ENCODE results near the gene SLC15A3.

SLC15A3 gene

DNA sequence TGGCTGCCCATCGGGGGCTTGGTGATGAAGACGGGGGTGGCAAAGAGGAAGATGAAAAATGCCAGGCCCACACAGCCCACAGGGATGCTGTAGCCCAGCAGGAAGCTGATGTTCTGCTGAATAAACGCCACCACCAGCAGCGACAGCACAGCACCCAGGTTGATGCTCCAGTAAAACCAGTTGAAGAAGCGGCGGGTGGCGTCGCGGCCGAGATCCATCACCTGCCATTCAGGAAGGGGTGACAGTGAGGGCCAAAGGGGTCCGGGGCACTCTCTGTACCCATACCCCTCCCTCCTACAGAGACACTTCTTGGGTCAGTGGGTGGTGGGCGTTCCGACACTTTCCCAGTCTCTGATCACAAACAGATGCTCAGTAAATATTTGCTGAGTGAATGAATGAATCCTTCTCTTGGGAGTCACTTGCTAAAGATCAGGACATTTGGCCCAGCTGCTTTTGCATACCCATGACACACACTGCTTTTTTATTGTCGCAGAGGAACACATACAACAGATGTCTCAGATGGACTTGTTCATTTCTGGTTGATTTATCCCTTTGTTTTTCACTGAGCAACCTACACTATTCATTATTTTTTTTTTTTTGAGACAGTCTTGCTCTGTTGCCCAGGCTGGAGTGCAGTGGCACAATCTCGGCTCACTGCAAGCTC is 5.2 kb downstream of the SLC15A3 start:
- Histone ChIP-seq H3K4me2 (ENCODE audit: low read length) (no peak overlapping the region), H3K27me3 (ENCODE audit: control insufficient read depth, low read length) (no peaks in the 10 kb centered on the region), H3K4me3 (ENCODE audit: low read length) (no peak overlapping the region), H3K36me3 (ENCODE audit: control insufficient read depth, low read length) (peaks cover 70% of the 10 kb centered on the region), H3K79me2 (ENCODE audit: control insufficient read depth, low read length) (peaks cover 77% of the 10 kb centered on the region), H4K20me1 (ENCODE audit: control insufficient read depth, insufficient read depth, low read depth, low read length) (0 out of 2 replicates have a peak, but pooled peaks cover 7% of the 10 kb centered on the region), H3K9me2 (replicated peaks; ENCODE audit: control insufficient read depth, low read length) (no peaks in the 10 kb centered on the region), H3K4me1 (ENCODE audit: control insufficient read depth, low read length) (peaks cover 42% of the 10 kb centered on the region), H3K9me3 (ENCODE audit: control insufficient read depth, insufficient read depth, low read length) (no peaks in the 10 kb centered on the region), H3F3A (ENCODE audit: control insufficient read depth, insufficient read depth) (0 out of 2 replicates have a peak, but pooled peaks cover 4% of the 10 kb centered on the region), H3K27ac (ENCODE audit: low read depth, low read length) (no peak overlapping the region)
- TF ChIP-seq, protein P1, sequence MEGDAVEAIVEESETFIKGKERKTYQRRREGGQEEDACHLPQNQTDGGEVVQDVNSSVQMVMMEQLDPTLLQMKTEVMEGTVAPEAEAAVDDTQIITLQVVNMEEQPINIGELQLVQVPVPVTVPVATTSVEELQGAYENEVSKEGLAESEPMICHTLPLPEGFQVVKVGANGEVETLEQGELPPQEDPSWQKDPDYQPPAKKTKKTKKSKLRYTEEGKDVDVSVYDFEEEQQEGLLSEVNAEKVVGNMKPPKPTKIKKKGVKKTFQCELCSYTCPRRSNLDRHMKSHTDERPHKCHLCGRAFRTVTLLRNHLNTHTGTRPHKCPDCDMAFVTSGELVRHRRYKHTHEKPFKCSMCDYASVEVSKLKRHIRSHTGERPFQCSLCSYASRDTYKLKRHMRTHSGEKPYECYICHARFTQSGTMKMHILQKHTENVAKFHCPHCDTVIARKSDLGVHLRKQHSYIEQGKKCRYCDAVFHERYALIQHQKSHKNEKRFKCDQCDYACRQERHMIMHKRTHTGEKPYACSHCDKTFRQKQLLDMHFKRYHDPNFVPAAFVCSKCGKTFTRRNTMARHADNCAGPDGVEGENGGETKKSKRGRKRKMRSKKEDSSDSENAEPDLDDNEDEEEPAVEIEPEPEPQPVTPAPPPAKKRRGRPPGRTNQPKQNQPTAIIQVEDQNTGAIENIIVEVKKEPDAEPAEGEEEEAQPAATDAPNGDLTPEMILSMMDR (IDR thresholded peaks at IDR 0.05; ENCODE audit: low read depth, low read length, poor library complexity, severe bottlenecking), result no peak
- no peak for TF ChIP-seq EZH2phosphoT487 (IDR thresholded peaks at IDR 0.05; ENCODE audit: borderline replicate concordance, low read length)

GRCh38 chr11:60945295-60945667 is 6.7 kb downstream of the SLC15A3 start:
- Histone ChIP-seq H3K4me1 (ENCODE audit: control insufficient read depth, low read length) (peaks cover 45% of the 10 kb centered on the region), H4K20me1 (ENCODE audit: control insufficient read depth, insufficient read depth, low read depth, low read length) (0 out of 2 replicates have a peak, but pooled peaks cover 7% of the 10 kb centered on the region), H3K36me3 (ENCODE audit: control insufficient read depth, low read length) (peaks cover 81% of the 10 kb centered on the region), H3K79me2 (ENCODE audit: control insufficient read depth, low read length) (peaks cover 63% of the 10 kb centered on the region), H3K4me3 (ENCODE audit: low read length) (no peak overlapping the region), H3K9me2 (replicated peaks; ENCODE audit: control insufficient read depth, low read length) (no peaks in the 10 kb centered on the region), H3K27me3 (ENCODE audit: control insufficient read depth, low read length) (no peaks in the 10 kb centered on the region), H3K9me3 (ENCODE audit: control insufficient read depth, insufficient read depth, low read length) (no peaks in the 10 kb centered on the region), H3K4me2 (ENCODE audit: low read length) (no peak overlapping the region), H3F3A (ENCODE audit: control insufficient read depth, insufficient read depth) (0 out of 2 replicates have a peak, but pooled peaks cover 4% of the 10 kb centered on the region), H3K27ac (ENCODE audit: low read depth, low read length) (no peak overlapping the region)
- TF ChIP-seq, protein P1 (IDR thresholded peaks at IDR 0.05; ENCODE audit: low read depth, low read length, poor library complexity, severe bottlenecking), result no peak
- TF ChIP-seq EZH2phosphoT487 (IDR thresholded peaks at IDR 0.05; ENCODE audit: borderline replicate concordance, low read length), result no peak

GRCh38 chr11:60944490-60945294 is 7.3 kb downstream of the SLC15A3 start:
- Histone ChIP-seq H3F3A (ENCODE audit: control insufficient read depth, insufficient read depth) (no peaks in the 10 kb centered on the region), H4K20me1 (ENCODE audit: control insufficient read depth, insufficient read depth, low read depth, low read length) (0 out of 2 replicates have a peak, but pooled peaks cover 7% of the 10 kb centered on the region), H3K4me2 (ENCODE audit: low read length) (no peak overlapping the region), H3K9me3 (ENCODE audit: control insufficient read depth, insufficient read depth, low read length) (no peaks in the 10 kb centered on the region), H3K4me1 (ENCODE audit: control insufficient read depth, low read length) (peaks cover 39% of the 10 kb centered on the region), H3K79me2 (ENCODE audit: control insufficient read depth, low read length) (peaks cover 57% of the 10 kb centered on the region), H3K4me3 (ENCODE audit: low read length) (no peak overlapping the region), H3K27me3 (ENCODE audit: control insufficient read depth, low read length) (no peaks in the 10 kb centered on the region), H3K36me3 (ENCODE audit: control insufficient read depth, low read length) (peaks cover 84% of the 10 kb centered on the region), H3K27ac (ENCODE audit: low read depth, low read length) (no peak overlapping the region), H3K9me2 (replicated peaks; ENCODE audit: control insufficient read depth, low read length) (no peaks in the 10 kb centered on the region)
- TF ChIP-seq, protein P1 (IDR thresholded peaks at IDR 0.05; ENCODE audit: low read depth, low read length, poor library complexity, severe bottlenecking), result peak; percentile 50
- no peak for TF ChIP-seq EZH2phosphoT487 (IDR thresholded peaks at IDR 0.05; ENCODE audit: borderline replicate concordance, low read length)

Data from DOHH2 (cell line).